Fibroblast of villous mesenchyme (primary cell): Measurements from ENCODE around the gene AUTS2. TPM values are rescaled to one million over a fixed set of nuclear protein-coding genes. Genes with fewer than 3 reads are reported as not detected.

Source experiments
- DNase-seq: peaks from one replicate; pipeline ENCODE4 v3.0.0-alpha.2; 2010; ENCODE audit warnings: low read depth
- H3K4me3 ChIP-seq: 2 replicates; pipeline ENCODE4 v1.5.1; 2011; ENCODE audit warnings: low read depth, mild to moderate bottlenecking, low read length
- total RNA-seq: library from RNA; depleted of rRNA; stranded (reverse); fragments of >200 nt; gene quantifications from 2 replicates; pipeline ENCODE4 v1.2.3, GENCODE V29; 2012
- TF ChIP-seq, protein P1 (sequence below): IDR thresholded peaks from 2 replicates; pipeline ENCODE4 v1.5.1; 2012; ENCODE audit warnings: low read depth, mild to moderate bottlenecking, low read length; ENCODE audit not compliant: insufficient read depth

AUTS2 gene
- total RNA-seq, 1 donor: 3.9 TPM

DNA sequence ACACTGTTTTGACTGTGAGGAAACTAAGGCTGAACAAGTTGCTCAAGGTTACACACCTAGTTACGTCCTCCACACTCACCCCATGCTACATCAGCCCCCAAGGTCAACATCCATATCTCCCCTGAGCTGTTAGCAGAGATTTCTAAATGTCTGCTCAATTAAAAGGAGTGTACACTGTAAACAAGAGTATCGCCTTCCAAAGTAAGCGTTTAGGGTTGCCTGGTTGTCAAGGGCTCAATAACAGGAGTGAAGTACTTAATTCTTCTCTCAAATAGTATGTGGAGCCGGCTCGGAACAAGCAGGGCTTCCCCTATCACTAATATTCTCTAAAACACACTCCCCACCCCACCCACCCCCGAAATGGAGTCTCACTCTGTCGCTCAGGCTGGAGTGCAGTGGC, 1120.8 kb downstream of the AUTS2 start:
- TF ChIP-seq, protein P1, sequence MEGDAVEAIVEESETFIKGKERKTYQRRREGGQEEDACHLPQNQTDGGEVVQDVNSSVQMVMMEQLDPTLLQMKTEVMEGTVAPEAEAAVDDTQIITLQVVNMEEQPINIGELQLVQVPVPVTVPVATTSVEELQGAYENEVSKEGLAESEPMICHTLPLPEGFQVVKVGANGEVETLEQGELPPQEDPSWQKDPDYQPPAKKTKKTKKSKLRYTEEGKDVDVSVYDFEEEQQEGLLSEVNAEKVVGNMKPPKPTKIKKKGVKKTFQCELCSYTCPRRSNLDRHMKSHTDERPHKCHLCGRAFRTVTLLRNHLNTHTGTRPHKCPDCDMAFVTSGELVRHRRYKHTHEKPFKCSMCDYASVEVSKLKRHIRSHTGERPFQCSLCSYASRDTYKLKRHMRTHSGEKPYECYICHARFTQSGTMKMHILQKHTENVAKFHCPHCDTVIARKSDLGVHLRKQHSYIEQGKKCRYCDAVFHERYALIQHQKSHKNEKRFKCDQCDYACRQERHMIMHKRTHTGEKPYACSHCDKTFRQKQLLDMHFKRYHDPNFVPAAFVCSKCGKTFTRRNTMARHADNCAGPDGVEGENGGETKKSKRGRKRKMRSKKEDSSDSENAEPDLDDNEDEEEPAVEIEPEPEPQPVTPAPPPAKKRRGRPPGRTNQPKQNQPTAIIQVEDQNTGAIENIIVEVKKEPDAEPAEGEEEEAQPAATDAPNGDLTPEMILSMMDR: no peak
- DNase-seq: no peak
- H3K4me3 ChIP-seq: no peak overlapping the region

DNA sequence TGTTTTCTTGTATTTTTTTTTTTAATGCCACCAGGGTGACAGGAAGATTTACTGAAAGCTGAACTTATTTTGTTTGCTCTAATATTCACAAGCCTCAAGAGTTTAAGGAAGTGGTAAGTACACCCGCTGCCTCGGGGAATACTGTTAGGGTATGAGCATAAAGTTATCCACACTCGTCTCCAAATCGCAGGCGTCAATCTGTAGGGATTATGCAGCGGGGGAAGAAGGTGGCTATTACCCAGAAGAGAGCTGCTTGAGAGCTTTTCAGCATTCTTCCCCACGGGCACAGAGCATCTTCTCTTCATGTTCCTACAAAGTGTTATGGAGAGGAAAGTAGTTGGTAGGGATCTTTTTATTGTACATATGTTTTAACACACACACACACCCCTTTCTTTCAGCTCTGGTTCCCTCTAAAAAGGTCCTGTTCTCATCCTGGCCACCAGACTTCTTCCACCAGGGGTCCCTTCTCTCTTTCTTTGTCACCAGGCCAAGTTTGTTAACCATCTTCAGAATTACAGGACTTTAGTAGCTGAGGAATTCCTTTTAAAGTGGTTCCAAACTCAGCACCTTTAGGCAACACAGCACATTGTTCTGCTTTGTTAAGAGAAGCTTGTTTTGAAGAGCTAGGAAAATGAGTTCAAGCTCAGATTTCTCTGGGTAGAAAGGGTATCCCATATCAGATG, 1122.1 kb downstream of the AUTS2 start:
- H3K4me3 ChIP-seq: no peak overlapping the region
- TF ChIP-seq, protein P1: no peak
- no peak for DNase-seq

- no peak for DNase-seq
- TF ChIP-seq, protein P1: no peak
- no peak overlapping the region for H3K4me3 ChIP-seq
Measured at GRCh38 chr7:70721500-70721899, 1123.2 kb downstream of the AUTS2 start.

GRCh38 chr7:70723339-70723738, 1125.1 kb downstream of the AUTS2 start:
- no peak for DNase-seq
- TF ChIP-seq, protein P1: no peak
- no peak overlapping the region for H3K4me3 ChIP-seq

DNA sequence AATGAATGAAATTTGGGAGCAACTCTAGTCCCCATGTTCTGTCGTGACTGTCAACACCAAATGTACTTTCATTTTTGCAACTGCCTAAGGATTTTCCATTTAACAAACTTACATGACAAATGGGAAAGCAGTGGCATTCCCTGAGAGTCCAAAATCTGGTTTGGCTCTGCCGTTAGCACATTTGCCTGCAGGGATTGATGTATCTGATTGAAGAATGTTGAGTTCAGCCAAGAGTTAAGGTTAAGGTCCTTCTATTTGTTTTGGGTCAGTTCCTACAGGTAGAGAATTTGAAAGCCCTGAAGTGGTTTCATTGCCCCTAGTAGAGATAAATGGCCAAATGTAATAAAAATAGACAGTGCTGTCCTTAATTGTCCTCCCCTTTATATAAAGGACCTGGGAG, 1127.2 kb downstream of the AUTS2 start:
- no peak overlapping the region for H3K4me3 ChIP-seq
- DNase-seq: no peak
- TF ChIP-seq, protein P1: no peak

DNA sequence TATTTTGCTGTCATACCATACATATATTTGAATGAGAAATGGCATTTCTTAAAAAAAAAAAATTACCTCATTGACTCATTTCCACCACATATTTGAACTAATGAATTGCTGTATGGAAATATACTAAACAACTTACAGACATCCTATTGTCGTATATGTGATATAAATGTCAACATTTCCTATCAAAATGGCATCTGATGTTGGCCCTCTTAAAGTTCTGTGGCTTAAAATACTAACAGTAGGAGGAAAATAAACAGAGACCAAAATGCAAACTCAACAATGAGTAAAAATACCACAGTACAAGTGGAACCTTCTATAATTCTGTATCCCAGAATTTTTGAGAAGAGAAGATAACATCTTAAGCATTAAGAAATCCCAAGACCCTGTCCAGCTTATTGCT, 1128.0 kb downstream of the AUTS2 start:
- DNase-seq: no peak

More for the DNA sequence above, 1128.0 kb downstream of the AUTS2 start:
- TF ChIP-seq, protein P1: no peak
- no peak overlapping the region for H3K4me3 ChIP-seq
